ENCODE data around the gene SLC7A5.

SLC7A5 gene

GRCh38 chr16:87806641-87807546 is 62.4 kb downstream of the SLC7A5 start:
- peak in 1 of 2 donors; percentile 42 for DNase-seq
- intact Hi-C loops (cut with DNase I; ENCODE audit: low total_unique reads): no loop called here
- H3K27ac ChIP-seq: no peak overlapping the region
- TF ChIP-seq CTCF (IDR thresholded peaks at IDR 0.05): no peak
- peaks cover 0 to 17% (median 15%) of the 10 kb centered on the region in 4 donors for H3K4me1 ChIP-seq
- H3K9me3 ChIP-seq: no peaks in the 10 kb centered on the region
- H3K36me3 ChIP-seq: no peaks in the 10 kb centered on the region
- peaks cover 0 to 23% of the 10 kb centered on the region in 2 donors for H3K27me3 ChIP-seq
- H3K4me3 ChIP-seq: peak overlapping the region; percentile 43 to 50

- no peaks in the 10 kb centered on the region for H3K9me3 ChIP-seq
- intact Hi-C loops (cut with DNase I; ENCODE audit: low total_unique reads): no loop called here
- peaks cover 0 to 23% of the 10 kb centered on the region in 2 donors for H3K27me3 ChIP-seq
- H3K4me1 ChIP-seq: peaks cover 0 to 17% (median 15%) of the 10 kb centered on the region in 4 donors
- no peak for DNase-seq
- no peak for TF ChIP-seq CTCF (IDR thresholded peaks at IDR 0.05)
- H3K36me3 ChIP-seq: no peaks in the 10 kb centered on the region
- no peak overlapping the region for H3K27ac ChIP-seq
- H3K4me3 ChIP-seq: peak overlapping the region; percentile 43 to 50
These were observed 63.1 kb downstream of the SLC7A5 start for GRCh38 chr16:87806261-87806640.

- Histone ChIP-seq H3K36me3 (no peaks in the 10 kb centered on the region), H3K4me1 (peaks cover 0 to 17% (median 15%) of the 10 kb centered on the region in 4 donors), H3K4me3 (no peak overlapping the region), H3K27ac (no peak overlapping the region), H3K9me3 (no peaks in the 10 kb centered on the region), H3K27me3 (peaks cover 0 to 3% of the 10 kb centered on the region in 2 donors)
- intact Hi-C loops (cut with DNase I; ENCODE audit: low total_unique reads): no loop called here
- TF ChIP-seq CTCF (IDR thresholded peaks at IDR 0.05): no peak
- no peak for DNase-seq
These were observed 65.9 kb downstream of the SLC7A5 start for GRCh38 chr16:87803385-87803784.

GRCh38 chr16:87802670-87803069 is 66.6 kb downstream of the SLC7A5 start:
- Histone ChIP-seq H3K4me1 (peaks cover 0 to 17% (median 15%) of the 10 kb centered on the region in 4 donors), H3K4me3 (no peak overlapping the region), H3K9me3 (no peaks in the 10 kb centered on the region), H3K36me3 (no peaks in the 10 kb centered on the region), H3K27me3 (no peaks in the 10 kb centered on the region), H3K27ac (no peak overlapping the region)
- TF ChIP-seq CTCF (IDR thresholded peaks at IDR 0.05): no peak
- intact Hi-C loops (cut with DNase I; ENCODE audit: low total_unique reads): no loop called here
- DNase-seq: no peak

- H3K27ac ChIP-seq: no peak overlapping the region
- no peaks in the 10 kb centered on the region for H3K27me3 ChIP-seq
- H3K4me3 ChIP-seq: no peak overlapping the region
- H3K36me3 ChIP-seq: no peaks in the 10 kb centered on the region
- H3K4me1 ChIP-seq: peaks cover 0 to 10% (median 8%) of the 10 kb centered on the region in 4 donors
- no peaks in the 10 kb centered on the region for H3K9me3 ChIP-seq
- TF ChIP-seq CTCF (IDR thresholded peaks at IDR 0.05): no peak
- DNase-seq: no peak
- intact Hi-C loops (cut with DNase I; ENCODE audit: low total_unique reads): no loop called here
These were observed 67.5 kb downstream of the SLC7A5 start for GRCh38 chr16:87801679-87802259.
